Heart left ventricle (tissue), 13 donors: Measurements from ENCODE around the gene MGAT3.

ENCODE experiments used
- POLR2A ChIP-seq, 2 donors: fragments of 450-650 bp; IDR thresholded peaks; one replicate each; pipeline ENCODE4 v1.6.1; 2017; ENCODE audit warnings: antibody characterized with exemption in 2 of 2, mild to moderate bottlenecking in 2 of 2, moderate library complexity in 2 of 2
- TF ChIP-seq, protein P1 (sequence below), 12 donors: fragments of 200-600 bp; sonication (generic) in 4 of 12; IDR thresholded peaks; one replicate each; pipeline versions ENCODE4 v1.5.0 to v1.8.0; 2018 to 2022; ENCODE audit warnings: antibody characterized with exemption in 12 of 12, mild to moderate bottlenecking in 5 of 12
- donor health status: ischemic (EF 13 %, LVEDD 7.1; RV severe dilation, severe dysfunction).
- donor health status: DM: no; HTN: yes; CAD: no.
- donor health status: DM: no; HTN: no; CAD: no.
- donor health status: ischemic (EF 25% LVEDD 6.9; RV normal size, moderate dysfunction).
- donor health status: ischemic (EF 25% LVEDD 5.7; RV mildly dilated, moderate dysfunction).
- donor health status: ischemic (EF 35%, LVEDD 5.7; RV mildly dilated, moderate dysfunction).
- donor health status: nonischemic (EF 11% LVEDD 7.7; RV severe dilation, severe dysfunction).
- donor health status: DM: yes; HTN: yes; CAD: no.
- donor health status: PGD.
- donor health status: ischemic (EF 29% LVEDD 5.4; RV normal size, mild dysfunction).
- donor health status: nonischemic (EF 23%, LVEDD 6.1; RV moderate dilation, normal function).

DNA sequence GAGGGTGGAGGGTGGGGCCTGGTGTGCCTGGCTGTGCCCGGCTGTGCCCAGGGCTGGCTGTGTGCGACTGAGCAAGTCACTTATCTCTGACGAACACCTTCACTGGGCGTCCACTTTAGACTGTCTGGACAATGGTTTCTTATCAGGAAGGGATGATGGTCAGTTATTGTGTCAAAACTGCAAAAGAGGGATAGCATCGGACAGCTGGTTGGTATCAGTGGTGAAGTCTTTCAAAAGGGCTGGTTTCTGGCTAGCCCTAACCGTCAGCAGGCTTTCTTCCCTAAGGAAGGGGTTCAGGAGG lies 4.1 kb upstream of the MGAT3 start:
- TF ChIP-seq, protein P1, sequence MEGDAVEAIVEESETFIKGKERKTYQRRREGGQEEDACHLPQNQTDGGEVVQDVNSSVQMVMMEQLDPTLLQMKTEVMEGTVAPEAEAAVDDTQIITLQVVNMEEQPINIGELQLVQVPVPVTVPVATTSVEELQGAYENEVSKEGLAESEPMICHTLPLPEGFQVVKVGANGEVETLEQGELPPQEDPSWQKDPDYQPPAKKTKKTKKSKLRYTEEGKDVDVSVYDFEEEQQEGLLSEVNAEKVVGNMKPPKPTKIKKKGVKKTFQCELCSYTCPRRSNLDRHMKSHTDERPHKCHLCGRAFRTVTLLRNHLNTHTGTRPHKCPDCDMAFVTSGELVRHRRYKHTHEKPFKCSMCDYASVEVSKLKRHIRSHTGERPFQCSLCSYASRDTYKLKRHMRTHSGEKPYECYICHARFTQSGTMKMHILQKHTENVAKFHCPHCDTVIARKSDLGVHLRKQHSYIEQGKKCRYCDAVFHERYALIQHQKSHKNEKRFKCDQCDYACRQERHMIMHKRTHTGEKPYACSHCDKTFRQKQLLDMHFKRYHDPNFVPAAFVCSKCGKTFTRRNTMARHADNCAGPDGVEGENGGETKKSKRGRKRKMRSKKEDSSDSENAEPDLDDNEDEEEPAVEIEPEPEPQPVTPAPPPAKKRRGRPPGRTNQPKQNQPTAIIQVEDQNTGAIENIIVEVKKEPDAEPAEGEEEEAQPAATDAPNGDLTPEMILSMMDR (IDR thresholded peaks at IDR 0.05) = no peak
- TF ChIP-seq POLR2A (IDR thresholded peaks at IDR 0.05) = no peak
